Measurements from ENCODE around the gene EVA1C. TPM values are rescaled to one million over a fixed set of nuclear protein-coding genes. Genes with fewer than 3 reads are reported as not detected.

Gene EVA1C
- total and polyA plus RNA-seq, 9 of the 15 experiments (the other 6 are each of a cell fraction or from before 2014, with no cell fraction given), result 0.22 TPM; not detected in 8

DNA sequence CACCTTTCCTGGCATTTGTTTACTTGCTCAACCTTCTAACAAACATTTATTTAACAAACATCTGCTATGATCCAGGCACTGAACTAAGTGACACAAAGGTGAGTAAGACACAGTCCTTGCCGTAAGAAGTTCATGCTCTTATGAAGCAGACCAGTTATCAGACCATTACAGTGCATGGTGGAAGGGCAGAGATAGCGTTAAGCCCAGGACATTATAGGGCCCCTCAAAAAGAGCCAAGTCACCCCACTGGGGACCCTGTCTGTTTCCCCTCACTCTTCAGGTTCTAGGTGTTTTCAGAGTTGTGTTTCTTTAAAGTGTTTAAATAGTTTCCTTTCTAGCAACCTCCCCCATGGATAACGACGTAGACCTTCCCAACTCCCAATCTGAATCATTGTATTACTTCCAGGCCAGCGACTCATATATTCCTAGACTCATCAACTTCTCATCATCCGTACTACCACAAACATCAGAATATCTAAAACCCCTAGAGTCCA lies 133.5 kb downstream of the EVA1C start:
- H3K36me3 ChIP-seq (ENCODE audit: control insufficient read depth, insufficient read depth, low read length), result no peaks in the 10 kb centered on the region
- H3K79me2 ChIP-seq (ENCODE audit: control insufficient read depth, insufficient read depth, low read length), result no peaks in the 10 kb centered on the region
- intact Hi-C loops (cut with micrococcal nuclease) (no loop called here), in situ Hi-C loops (cut with MboI) (no loop called here)
- H3K27me3 ChIP-seq (ENCODE audit: control insufficient read depth in 2 of 2, insufficient read depth in 2 of 2, low read length in 2 of 2), result no peaks in the 10 kb centered on the region
- no peak overlapping the region for H3K4me3 ChIP-seq
- FAIRE-seq (peak; percentile 89), DNase-seq (ENCODE audit: extremely low read depth in 1 of 4, low spot score in 3 of 4) (peak; percentile 41 to 90 (median 68)), ATAC-seq (peak; percentile 93)
- BruUV-seq (replicated peaks), result no TSS peak
- peak overlapping the region in 1 of 2 experiments; percentile 63; a peak in 2 of 4 replicates for H3K9ac ChIP-seq (ENCODE audit: insufficient read depth in 1 of 2, low read depth in 2 of 2, low read length in 2 of 2)
- H3K27ac ChIP-seq (ENCODE audit: extremely low read depth, low read depth, low read length), result peak overlapping the region; percentile 72
- peaks cover 12 to 44% of the 10 kb centered on the region in 2 experiments; a peak in 4 of 5 replicates for H3K4me1 ChIP-seq (replicated peaks in 1 of 2; ENCODE audit: control insufficient read depth in 2 of 2, insufficient read depth in 2 of 2, low read length in 2 of 2)
- WGBS (ENCODE audit: insufficient coverage, low coverage, missing lambda C conversion rate), result 3% methylated on average over 6 of the region's 6 CpGs
- ChIA-PET POLR2A (no interaction called here), CTCF (ENCODE audit: low intra/inter-chr PET ratio) (no interaction called here)
- no peaks in the 10 kb centered on the region for H3K9me1 ChIP-seq (ENCODE audit: control insufficient read depth, insufficient read depth, low read length)
- no peaks in the 10 kb centered on the region for H4K20me1 ChIP-seq (replicated peaks; ENCODE audit: control insufficient read depth, insufficient read depth, low read length)
- H3K4me2 ChIP-seq (ENCODE audit: insufficient read depth, low read length), result peak overlapping the region; percentile 65
- no peaks in the 10 kb centered on the region for H3K9me3 ChIP-seq (replicated peaks; ENCODE audit: control insufficient read depth, insufficient read depth, low read depth, low read length)
- peak overlapping the region; percentile 85 for H2AFZ ChIP-seq (ENCODE audit: low read depth, low read length)
- TF ChIP-seq POU5F1 (IDR thresholded peaks at IDR 0.05; ENCODE audit: borderline replicate concordance, low read depth, low read length, partially characterized antibody), result no peak
- no peak for TF ChIP-seq DNMT1 (IDR thresholded peaks at IDR 0.05)
- 0 out of 4 replicates have a peak, but pooled peaks of 1 of the 2 experiments have one; percentile 48 for TF ChIP-seq RCOR1 (IDR thresholded peaks at IDR 0.05; ENCODE audit: borderline replicate concordance in 1 of 2, low read depth in 2 of 2, low read length in 2 of 2)
- TF ChIP-seq, protein P1, sequence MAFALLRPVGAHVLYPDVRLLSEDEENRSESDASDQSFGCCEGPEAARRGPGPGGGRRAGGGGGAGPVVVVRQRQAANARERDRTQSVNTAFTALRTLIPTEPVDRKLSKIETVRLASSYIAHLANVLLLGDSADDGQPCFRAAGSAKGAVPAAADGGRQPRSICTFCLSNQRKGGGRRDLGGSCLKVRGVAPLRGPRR (CRISPR knock-in tag; IDR thresholded peaks at IDR 0.05), result no peak
- TF ChIP-seq NCOA1 (IDR thresholded peaks at IDR 0.05; ENCODE audit: low read depth), result peak; percentile 73; the same call in 1 of the 2 replicates
- TF ChIP-seq ZNF165 (CRISPR knock-in tag; IDR thresholded peaks at IDR 0.05; ENCODE audit: borderline replicate concordance), result 0 out of 2 replicates have a peak, but pooled peaks have one; percentile 28
- TF ChIP-seq, protein P2, sequence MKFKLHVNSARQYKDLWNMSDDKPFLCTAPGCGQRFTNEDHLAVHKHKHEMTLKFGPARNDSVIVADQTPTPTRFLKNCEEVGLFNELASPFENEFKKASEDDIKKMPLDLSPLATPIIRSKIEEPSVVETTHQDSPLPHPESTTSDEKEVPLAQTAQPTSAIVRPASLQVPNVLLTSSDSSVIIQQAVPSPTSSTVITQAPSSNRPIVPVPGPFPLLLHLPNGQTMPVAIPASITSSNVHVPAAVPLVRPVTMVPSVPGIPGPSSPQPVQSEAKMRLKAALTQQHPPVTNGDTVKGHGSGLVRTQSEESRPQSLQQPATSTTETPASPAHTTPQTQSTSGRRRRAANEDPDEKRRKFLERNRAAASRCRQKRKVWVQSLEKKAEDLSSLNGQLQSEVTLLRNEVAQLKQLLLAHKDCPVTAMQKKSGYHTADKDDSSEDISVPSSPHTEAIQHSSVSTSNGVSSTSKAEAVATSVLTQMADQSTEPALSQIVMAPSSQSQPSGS (CRISPR knock-in tag; IDR thresholded peaks at IDR 0.05), result no peak
- TF ChIP-seq CREBBP (IDR thresholded peaks at IDR 0.05; ENCODE audit: low read depth, low read length), result no peak
- TF ChIP-seq TRIM24 (IDR thresholded peaks at IDR 0.05), result peak; percentile 64 to 75; a peak in 2 of 4 replicates
- peak; percentile 92 for TF ChIP-seq CBFA2T2 (conservative IDR thresholded peaks at IDR 0.05)
- peak; percentile 70; the same call in 1 of the 2 replicates for TF ChIP-seq MTA3 (IDR thresholded peaks at IDR 0.05; ENCODE audit: borderline replicate concordance)
- TF ChIP-seq HDAC3 (IDR thresholded peaks at IDR 0.05; ENCODE audit: borderline replicate concordance, partially characterized antibody), result peak; percentile 53
- no peak for TF ChIP-seq RFX5 (IDR thresholded peaks at IDR 0.05; ENCODE audit: low read depth, low read length)
- peak; percentile 88 for TF ChIP-seq NFE2 (IDR thresholded peaks at IDR 0.05; ENCODE audit: low read depth)
- no peak for TF ChIP-seq KLF13 (tag; IDR thresholded peaks at IDR 0.05; ENCODE audit: borderline replicate concordance, low read depth)
- TF ChIP-seq NR3C1 (CRISPR knock-in tag; IDR thresholded peaks at IDR 0.05), result no peak
- TF ChIP-seq STAT5B (CRISPR knock-in tag; IDR thresholded peaks at IDR 0.05), result no peak
- no peak for TF ChIP-seq NCOA2 (IDR thresholded peaks at IDR 0.05; ENCODE audit: partially characterized antibody in 2 of 2)
- TF ChIP-seq RBFOX2 (IDR thresholded peaks at IDR 0.05; ENCODE audit: low read depth, low read length), result peak; percentile 46; the same call in 1 of the 2 replicates
- TF ChIP-seq, protein P3, sequence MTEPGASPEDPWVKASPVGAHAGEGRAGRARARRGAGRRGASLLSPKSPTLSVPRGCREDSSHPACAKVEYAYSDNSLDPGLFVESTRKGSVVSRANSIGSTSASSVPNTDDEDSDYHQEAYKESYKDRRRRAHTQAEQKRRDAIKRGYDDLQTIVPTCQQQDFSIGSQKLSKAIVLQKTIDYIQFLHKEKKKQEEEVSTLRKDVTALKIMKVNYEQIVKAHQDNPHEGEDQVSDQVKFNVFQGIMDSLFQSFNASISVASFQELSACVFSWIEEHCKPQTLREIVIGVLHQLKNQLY (CRISPR knock-in tag; conservative IDR thresholded peaks at IDR 0.05), result no peak
- no peak for TF ChIP-seq ZNF696 (CRISPR knock-in tag; conservative IDR thresholded peaks at IDR 0.05)
